RWPE1 (cell line): ENCODE measurements around the gene PLCB1.
A peak's percentile ranks its signal among the peaks of the same experiment; 100 is the strongest.

ENCODE experiments used
- CTCF ChIA-PET: fragments of 350-600 bp; sonication (Branson Sonifier 250); formaldehyde crosslinking; extraction: SDS; loops from one replicate; lab custom pipeline; 2021; lab: Yijun Ruan, JAX
- POLR2A ChIA-PET: fragments of 400-600 bp; formaldehyde crosslinking; extraction: SDS; loops from one replicate; lab custom pipeline; 2020; ENCODE audit warnings: antibody characterized with exemption; ENCODE audit not compliant: low non-redundant PET; lab: Yijun Ruan, JAX
- DNase-seq: peaks from one replicate; pipeline ENCODE4 v3.0.0; 2012; ENCODE audit warnings: low spot score
- H3K27ac ChIP-seq: fragments of 450-650 bp; 2 replicates; pipeline ENCODE4 v1.5.1; 2017
- CTCF ChIP-seq: fragments of 450-650 bp; conservative IDR thresholded peaks from 2 replicates; pipeline ENCODE4 v1.5.1; 2017; ENCODE audit warnings: low read depth, mild to moderate bottlenecking

The PLCB1 gene

GRCh38 chr20:8404912-8405635, 273.0 kb downstream of the PLCB1 start:
- CTCF ChIA-PET = interaction anchor here (0.6 kb wide), 1 partner anchor 315 kb away, joined by 3 read pairs; no protein-coding TSS in a partner anchor
- DNase-seq = no peak
- TF ChIP-seq CTCF = no peak
- no peak overlapping the region for H3K27ac ChIP-seq
- POLR2A ChIA-PET = no interaction called here

- ChIA-PET CTCF (no interaction called here), POLR2A (no interaction called here)
- TF ChIP-seq CTCF = no peak
- H3K27ac ChIP-seq = no peak overlapping the region
- no peak for DNase-seq
These were observed 274.3 kb downstream of the PLCB1 start for GRCh38 chr20:8406391-8406790.

- no peak overlapping the region for H3K27ac ChIP-seq
- ChIA-PET CTCF (interaction anchor here (0.6 kb wide), 1 partner anchor 23 kb away, joined by 4 read pairs; no protein-coding TSS in a partner anchor), POLR2A (no interaction called here)
- no peak for TF ChIP-seq CTCF
- no peak for DNase-seq
These were observed 276.7 kb downstream of the PLCB1 start for GRCh38 chr20:8408587-8409307.

GRCh38 chr20:8413691-8414090, 281.6 kb downstream of the PLCB1 start:
- ChIA-PET POLR2A (no interaction called here), CTCF (interaction anchor here (0.6 kb wide), 1 partner anchor 282 kb away, joined by 4 read pairs; the partner anchor contains the start of gene PLCB1)
- no peak for TF ChIP-seq CTCF
- no peak overlapping the region for H3K27ac ChIP-seq
- no peak for DNase-seq

GRCh38 chr20:8414586-8415274, 282.7 kb downstream of the PLCB1 start:
- DNase-seq = peak; percentile 64
- ChIA-PET POLR2A (no interaction called here), CTCF (no interaction called here)
- no peak for TF ChIP-seq CTCF
- no peak overlapping the region for H3K27ac ChIP-seq

GRCh38 chr20:8421981-8422380, 289.9 kb downstream of the PLCB1 start:
- H3K27ac ChIP-seq = no peak overlapping the region
- DNase-seq = no peak
- ChIA-PET CTCF (no interaction called here), POLR2A (no interaction called here)
- no peak for TF ChIP-seq CTCF
